GF-D8 (cell line): ENCODE data around the gene MACROD2.
"Not testable (repeated sequence)": the region's sequence is repeated elsewhere in the genome, so short reads cannot be mapped to it uniquely, and the experiment has no call there.

Experiments
- DNase-seq: peaks from one replicate; lab custom pipeline; 2025; lab: John Stamatoyannopoulos, UW

The MACROD2 gene

DNA sequence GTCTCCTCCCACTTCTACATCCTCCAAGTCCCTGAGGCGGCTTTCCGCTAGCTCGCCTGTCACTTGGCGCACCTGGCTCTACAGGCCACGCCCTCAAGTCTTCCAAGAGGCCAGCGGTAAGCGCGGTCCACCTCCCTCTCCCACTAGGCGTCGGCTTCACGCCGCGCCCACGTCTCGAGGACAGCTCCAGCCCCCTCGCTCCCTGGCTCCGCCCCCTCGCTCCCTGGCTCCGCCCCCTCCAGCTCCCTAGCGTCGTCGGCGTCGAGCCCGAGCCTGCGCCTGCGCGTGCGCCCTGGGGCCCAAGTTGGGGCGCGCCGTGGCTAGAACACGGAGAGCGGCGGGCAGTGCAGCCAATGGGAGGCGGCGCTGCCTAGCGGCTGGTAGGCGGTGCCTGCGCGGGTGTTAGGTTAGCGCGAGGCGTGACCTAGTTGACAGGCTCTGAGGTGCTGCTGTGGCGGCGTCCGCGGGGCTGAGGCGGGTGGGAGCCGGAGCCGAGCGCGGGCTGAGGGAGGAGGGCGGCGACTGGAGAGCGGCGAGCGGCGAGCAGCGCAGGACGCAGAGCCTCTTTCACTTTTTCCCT lies at the start of gene MACROD2:
Gene MACROD2 (plus strand): TSS at position 431 of the 580 bp plus-strand sequence.
- DNase-seq = peak; percentile 56

DNA sequence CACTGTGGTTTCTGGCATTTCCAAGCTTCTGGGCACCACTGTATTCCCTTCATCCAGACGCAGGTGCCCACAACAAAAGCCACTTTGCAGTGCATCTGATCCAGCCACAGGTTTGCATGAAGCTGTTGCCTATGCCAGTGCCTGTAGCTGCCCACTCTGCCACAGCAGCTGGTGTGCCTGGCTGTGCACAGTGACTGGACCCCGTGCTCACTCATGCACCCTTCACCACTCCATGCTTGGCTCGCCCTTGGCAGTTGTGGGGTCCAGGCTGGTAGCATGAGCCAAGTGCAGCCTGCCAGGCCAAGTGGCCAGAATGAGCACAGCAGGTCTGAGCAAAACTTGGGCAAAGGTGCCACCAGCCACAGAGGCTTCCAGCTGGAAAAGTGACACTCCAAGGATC lies 47.6 kb upstream of the MACROD2 start:
- no peak for DNase-seq

DNA sequence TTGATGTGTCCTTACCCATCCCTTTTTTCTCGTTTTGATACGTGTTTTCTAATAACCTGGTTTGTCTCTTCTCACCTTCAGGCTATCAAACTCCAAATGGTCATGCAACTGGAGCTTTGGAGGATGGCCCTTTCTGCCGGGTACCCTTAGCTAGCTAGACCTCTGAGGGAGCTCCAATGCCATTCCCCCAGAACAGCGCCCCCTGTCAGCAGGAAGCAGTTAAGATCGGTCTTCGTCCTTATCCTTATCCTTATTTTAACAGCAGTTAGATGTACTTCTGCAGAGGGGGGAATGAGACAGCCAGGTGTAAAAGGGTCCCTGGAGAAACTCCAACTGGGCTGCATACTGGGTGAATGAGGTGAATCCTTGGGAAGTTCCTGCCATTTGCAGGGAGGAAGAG lies 42.1 kb upstream of the MACROD2 start:
- DNase-seq = no peak

DNA sequence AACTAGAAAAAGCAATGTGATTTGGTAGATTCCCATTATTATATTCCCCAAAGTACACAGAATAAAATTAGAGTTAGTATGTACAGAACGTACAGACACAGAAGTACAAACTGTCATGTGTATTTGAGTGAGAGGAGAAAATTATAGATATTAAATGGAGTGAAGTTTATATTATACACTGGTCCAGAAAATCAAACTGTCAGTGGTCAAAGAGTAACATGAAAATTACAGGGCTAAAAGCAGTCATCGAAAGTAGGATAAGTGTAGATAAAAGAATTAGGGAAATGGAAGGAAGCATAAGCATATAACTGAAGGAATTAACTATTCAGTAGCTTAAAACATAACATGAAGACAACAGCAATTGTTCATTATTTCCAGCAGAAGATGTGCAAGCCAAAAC lies 35.2 kb upstream of the MACROD2 start:
- no peak for DNase-seq

DNA sequence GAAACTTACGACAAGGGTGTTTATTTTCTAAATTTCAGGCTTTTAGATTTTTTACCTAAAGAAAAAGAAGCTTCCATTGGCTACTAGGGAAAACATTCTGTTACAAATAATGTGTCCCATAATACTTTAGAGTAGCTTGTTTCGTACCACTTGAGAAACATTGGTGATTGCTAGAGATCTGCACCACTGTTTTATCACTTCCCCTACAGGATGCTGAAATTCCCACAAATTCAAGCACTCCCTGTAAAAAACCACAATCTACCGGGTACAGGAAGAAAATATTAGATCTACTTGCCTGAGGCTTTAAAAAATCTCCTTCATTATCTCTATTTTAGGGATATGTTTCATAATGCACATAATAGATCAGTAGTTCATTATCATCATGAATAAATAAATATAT lies 34.8 kb upstream of the MACROD2 start:
- DNase-seq = no peak

DNA sequence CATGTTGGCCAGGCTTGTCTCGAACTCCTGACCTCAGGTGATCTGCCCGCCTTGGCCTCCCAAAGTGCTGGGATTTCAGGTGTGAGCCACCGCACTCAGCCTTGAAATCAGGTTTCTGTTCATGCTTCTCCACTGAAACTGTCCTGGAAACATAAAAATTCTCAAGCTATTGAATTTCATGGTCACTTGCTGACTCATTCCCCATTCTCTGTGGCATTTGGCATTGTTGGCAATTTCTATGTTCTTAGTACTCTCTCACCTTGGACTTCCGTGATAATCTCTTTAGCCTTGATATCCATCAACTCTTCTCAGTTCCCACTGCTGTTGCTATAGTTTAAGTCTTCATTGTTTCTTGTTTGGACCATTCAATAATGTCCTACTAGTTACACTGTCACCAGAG lies 11.1 kb upstream of the MACROD2 start:
- DNase-seq = no peak

DNA sequence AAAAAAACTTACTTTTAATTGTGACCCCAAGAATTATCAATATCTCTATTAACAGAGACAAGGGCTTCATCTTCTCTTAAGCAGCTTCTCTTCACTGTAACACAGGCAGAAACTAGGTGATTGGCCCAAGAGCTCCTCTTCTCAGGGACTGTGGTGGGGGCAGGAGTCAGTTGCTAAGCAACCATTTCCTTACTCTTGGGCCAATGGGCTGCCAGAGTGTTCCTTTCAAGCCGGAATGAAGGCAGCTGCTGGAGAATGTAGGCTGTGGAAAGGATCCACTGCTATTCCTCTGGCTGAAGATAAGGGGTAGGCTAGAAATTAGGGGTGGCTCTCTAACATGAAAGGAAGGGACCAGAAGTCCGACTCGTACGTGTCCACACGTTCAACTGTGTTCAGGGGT lies 4.9 kb upstream of the MACROD2 start, which contains the start of gene SEL1L2:
Gene SEL1L2 (minus strand): TSS at position 150 of the 400 bp plus-strand sequence. CDS start 80 bp downstream, at position 70.
- no peak for DNase-seq

DNA sequence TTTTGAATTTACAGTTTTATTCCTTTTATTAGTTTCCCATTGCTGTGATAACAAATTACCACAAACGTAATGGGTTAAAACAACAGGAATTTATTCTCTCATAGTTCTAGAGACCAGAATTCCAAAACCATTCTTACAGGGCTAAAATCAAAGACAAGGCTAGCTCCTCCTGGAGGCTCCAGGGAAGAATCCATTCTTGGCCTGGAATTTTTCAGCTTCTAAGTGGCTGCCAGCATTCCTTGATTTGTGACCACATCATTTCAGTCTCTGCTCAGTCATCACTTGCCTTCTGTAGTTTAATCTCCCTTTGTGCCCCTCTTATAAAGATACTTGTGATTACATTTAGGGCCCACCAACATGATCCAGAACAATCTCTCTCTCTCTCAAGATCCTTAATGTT lies 4.0 kb upstream of the MACROD2 start:
- no peak for DNase-seq

DNA sequence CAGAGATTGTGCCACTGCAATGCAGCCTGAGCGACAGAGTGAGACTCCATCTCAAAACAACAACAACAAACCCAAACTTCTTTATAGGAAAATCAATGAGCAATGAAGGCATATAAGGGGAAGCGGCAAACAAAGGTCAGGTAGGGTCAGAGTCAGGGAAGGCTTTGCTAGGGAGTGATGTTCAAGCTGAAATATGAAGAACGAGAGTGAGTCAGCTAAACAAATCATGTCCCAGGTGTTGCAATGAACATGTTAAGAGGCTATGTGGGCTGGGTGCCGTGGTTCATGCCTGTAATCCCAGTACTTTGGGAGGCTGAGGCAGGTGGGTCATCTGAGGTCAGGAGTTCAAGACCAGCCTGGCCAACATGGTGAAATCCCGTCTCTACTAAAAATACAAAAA lies 3.4 kb upstream of the MACROD2 start:
- not testable (repeated sequence) for DNase-seq

DNA sequence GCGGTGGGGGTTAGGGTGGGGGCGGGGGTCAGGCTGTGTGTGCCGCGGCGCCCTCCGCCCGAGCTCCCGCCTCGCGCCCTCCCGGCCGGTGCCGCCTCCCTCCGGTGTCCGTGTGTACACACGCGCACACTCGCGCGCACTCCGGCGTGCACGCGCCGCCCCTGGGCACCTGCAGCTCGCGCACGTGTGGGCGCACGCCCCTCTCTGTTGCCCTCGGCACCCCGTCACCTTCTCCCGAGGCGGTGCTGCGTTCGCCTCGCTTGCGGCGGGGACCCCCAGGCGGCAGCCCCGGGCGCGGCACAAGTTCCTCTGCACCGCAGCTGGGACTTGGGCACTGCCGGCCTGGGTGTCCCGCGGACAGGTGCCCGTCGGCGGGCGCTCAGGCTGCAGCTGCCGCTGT lies 525 bp downstream of the MACROD2 start:
- DNase-seq = no peak

DNA sequence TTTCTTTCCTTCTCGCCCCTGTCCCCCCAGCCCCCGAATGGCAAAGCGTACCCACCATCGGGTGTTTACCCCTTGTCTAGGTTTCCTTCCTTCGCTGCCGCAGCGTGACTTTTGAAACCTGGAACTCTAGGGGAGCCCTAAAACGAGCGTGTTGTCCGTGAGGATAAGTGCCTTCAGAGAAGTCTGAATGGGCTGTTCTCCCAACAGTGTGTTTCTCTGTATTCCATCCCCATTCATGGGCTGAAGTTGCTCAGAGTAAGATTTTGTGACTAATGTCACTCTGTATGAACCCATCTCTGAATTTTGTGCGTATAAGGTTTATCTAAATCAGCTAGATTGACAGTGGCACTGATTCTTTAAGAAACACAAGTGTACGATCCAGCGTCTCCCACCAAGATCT lies 949 bp downstream of the MACROD2 start:
- no peak for DNase-seq

DNA sequence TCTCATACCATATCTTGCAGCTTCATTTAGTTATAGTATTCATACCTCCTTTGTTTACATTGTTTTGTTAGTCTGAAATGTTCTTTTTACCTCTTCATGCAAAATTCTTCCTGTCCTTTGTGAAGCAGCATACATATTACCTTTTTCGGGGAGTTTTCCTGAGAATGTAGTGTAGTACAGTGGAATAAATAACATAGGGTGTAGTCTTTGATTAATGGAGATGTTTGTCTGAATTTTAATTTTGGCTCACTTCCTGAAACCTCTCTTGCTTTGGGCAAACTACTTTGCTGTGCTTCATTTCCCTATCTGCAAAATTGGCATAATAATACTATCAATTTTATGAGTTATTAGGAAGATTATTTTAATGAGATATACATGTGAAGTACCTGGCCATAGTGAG lies 5.6 kb downstream of the MACROD2 start:
- no peak for DNase-seq

DNA sequence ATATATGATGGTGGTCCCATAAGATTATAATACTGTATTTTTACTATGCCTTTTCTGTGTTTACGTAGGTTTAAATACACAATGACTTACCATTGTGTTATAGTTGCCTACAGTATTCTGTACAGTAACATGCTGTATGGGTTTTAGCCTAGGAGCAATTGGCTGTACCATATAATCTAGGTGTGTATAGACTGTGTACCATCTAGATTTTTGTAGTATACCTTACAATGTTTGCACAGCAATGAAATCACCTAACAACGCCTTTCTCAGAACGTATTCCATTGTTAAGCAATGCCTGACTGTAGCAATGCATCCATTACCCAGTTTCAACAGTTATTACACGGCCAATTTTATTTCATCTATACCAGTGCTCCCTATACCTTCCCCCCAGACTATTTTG lies 10.7 kb downstream of the MACROD2 start:
- DNase-seq = no peak

DNA sequence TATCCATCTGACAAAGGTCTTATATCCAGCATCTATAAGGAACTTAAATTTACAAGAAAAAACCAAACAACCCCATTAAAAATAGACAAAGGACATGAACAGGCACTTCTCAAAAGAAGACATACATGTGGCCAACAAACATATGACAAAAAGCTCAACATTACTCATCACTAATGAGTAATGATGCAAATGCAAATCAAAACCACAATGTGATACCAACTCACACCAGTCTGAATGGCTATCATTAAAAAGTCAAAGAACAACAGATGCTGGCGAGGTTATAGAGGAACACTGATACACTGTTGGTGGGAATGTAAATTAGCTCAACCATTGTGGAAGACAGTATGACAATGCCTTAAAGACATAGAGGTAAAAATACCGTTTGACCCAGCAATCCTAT lies 13.9 kb downstream of the MACROD2 start:
- DNase-seq = no peak

DNA sequence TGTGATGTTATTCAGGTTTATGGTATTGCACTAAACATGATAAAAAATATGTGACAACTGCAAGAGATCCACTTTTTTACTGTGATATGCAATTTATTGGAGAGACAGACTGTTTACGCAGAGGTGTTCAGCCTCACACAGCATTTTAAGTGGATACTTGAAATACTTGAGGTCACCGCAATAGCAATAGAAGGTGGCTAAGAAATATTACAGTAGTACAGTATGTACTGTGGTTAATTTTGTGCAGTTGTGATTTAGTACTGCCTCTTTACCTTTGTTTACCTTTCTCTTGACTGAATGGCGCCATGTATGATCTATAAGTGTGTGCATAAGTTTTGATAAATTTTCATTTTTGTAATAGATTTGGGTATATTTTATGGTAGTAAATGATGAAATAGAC lies 17.4 kb downstream of the MACROD2 start:
- DNase-seq = no peak

DNA sequence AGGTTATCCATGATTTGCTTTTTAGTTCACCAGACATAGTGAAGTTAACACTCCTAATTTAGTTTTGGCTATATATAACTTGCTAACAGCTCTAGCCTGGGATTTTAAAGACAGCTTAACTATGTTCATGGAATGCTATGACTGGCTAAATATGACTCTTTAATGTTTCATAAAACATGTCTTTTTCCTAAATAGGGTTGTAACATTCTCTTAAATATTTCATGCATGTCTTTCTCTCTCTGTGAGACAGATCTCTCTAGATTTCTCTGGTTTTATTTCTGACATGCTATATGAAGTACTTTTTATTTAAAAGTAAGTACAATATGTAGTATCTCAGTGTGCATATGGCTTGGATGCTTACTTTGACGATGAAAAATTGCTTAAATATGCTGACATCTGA lies 35.7 kb downstream of the MACROD2 start:
- no peak for DNase-seq

DNA sequence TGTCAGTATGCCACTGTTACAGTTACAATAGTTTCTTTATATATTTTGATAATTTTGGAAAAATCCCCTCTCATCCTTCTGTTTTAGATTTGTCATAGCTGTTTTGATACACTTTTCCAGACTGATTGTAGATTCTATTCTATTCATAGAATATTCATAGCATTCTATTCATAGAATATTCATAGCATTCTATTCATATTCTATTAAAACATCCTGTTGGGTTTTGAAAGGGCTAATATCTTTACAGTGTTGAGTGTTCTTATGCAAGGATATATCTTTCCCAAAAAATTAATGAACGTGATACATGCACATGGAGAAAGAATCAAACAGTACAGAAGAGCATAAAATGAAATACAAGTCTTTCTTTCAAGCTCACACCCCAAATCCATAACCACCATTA lies 38.0 kb downstream of the MACROD2 start:
- no peak for DNase-seq

DNA sequence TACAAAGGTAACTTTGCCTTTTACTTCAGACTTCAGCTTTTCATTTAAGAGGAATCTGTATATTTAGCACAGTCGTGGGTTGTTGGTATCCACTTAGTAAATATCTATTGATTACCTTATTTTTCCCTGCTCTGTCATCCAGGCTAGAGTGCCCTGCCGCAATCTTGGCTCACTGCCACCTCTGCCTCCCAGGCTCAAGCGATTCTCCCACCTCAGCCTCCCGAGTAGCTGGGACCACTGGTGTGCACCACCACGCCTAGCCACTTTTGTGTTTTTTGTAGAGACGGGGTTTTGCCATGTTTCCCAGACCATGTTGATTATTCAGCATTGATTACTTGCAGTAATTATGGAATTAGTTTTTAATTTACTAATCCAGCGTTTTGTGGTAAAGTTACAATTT lies 41.3 kb downstream of the MACROD2 start:
- no peak for DNase-seq

DNA sequence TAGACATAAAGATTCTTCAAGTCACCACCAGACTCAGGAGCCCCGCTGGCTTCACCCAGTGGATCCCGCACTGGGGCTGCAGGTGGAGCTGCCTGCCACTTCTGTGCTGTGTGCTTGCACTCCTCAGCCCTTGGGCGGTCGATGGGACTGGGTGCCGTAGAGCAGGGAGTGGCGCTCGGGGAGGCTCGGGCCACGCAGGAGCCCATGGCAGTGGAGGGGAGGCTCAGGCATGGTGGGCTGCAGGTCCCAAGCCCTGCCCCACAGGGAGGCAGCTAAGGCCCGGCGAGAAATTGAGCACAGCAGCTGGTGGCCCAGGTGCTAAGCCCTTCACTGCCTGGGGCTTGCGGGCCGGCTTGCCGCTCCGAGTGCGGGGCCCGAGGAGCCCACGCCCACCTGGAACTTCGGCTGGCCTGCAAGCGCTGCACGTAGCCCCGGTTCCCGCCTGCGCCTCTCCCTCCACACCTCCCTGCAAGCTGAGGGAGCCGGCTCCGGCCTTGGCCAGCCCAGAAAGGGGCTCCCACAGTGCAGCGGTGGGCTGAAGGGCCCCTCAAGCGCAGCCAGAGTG lies 49.5 kb downstream of the MACROD2 start:
- DNase-seq = not testable (repeated sequence)

DNA sequence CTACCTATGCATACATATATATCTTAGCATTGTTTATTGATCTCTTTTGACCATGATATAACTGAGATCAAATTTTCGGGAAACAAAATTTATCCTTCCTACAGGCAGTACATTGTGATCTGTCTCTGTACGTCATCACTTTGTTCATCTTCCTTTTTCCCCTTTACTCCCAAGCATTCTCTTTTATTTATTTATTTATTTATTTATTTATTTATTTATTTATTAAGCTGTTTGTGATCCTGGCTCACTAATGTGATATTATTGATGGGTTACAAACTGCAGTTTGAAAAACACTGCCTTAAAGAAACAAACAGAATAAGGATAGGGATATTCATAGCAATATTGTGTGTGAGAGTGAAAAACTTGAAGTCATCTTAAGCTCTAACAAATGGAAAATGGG lies 51.2 kb downstream of the MACROD2 start:
- DNase-seq = no peak

DNA sequence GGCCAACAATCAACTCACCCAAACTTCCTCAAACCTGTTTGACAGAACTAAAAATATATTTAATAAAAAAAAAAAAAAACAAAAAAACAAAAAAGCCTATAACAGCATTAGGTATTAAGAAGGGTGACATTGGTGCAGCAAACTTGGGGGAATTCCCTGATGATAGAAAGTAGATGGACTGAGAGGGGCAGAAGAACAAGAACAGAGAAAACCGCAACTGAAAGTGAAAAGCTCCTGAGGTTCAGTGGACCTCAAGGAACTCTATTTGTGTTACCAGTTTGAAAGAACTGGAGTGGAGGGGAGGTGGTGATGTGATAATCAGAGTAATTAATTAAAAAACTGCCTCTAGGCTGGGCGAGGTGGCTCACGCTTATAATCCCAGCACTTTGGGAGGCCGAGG lies 53.8 kb downstream of the MACROD2 start:
- no peak for DNase-seq

DNA sequence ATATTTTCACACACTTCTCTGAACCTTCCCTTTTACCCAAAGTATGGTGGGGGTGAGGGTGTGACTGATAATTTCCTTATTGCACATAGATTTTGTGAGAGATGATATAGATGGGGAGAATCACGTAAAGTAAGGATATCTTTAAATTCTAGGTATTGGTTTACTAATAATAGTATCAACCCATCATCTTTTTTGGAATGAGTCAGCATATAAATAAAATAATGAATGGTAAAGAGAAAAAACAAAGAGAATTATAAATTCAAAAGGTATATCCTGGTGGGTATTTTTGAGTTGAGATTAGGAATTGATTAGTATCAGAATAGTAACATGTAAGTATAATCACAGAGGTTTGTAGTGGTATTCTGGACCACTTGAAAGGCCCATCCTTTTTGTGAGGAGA lies 56.1 kb downstream of the MACROD2 start:
- DNase-seq = no peak

DNA sequence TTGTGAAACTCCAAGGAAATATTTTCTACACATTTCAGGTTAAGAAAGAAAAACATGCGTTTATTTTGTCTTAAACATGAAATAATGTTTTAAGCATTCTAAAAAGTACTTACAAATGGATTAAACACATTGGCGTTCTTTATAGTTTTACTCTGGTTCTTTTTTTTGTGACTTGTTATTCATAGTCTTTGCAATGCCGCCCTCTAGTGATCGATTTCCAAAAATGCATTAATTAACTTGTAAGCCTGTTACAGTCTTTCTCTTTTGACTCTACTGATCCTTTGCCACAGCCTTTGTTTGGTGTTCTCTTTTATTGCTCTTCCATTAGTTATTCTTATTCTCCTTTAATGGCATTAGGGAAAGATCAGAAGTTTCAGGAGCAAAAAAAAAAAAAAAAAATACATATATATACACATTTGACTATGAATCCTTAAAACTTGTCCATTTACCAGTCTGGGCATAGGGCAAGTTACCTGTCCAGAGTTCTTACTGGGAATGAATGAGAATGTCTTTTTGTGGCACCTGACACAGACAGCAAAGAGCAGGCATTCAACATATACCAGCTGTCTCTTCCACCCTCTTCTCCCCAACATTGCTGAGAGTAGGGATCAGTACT lies 59.9 kb downstream of the MACROD2 start:
- DNase-seq = peak; percentile 22

DNA sequence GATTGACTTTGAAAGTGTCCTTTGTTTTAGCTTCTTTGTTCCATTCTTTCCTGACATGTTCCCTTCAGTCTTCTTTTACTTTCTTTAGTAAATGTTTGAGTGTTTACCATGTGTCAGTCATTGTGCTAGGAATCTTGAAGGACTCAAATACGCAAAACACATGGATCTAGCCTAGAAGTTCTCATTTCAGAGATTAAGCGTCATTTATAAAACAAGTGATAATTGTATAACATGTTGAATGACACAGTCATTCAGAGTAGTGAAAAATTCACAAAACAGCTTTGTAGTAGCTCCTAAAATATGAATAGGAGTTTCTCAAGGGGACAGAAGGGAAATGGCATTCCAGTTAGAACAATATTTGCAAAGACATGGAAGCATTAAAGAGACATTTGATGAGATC lies 66.9 kb downstream of the MACROD2 start:
- no peak for DNase-seq
